ENCODE data around the gene KCNN2.
"Not testable (repeated sequence)": the region's sequence is repeated elsewhere in the genome, so short reads cannot be mapped to it uniquely, and the experiment has no call there.

The KCNN2 gene

DNA sequence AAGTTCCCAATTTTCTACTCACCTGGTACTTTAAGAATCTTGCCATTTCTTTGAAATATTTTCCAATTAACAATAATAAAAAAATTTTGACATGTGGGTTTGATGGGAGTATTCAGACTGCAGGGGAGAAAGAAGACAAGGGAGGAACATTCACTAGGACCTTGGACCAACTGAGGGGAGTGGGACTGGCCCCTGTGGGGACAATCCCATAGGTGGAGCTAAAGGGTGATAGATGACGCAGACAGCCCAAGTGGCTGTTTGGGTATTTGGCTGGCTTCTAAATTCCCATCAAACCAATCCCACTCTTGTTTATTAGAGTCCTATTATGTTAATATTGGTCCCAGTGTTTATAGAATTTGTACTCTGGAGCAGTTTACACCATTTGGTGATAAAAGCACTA, 65.3 kb downstream of the KCNN2 start:
- no peak for DNase-seq

DNA sequence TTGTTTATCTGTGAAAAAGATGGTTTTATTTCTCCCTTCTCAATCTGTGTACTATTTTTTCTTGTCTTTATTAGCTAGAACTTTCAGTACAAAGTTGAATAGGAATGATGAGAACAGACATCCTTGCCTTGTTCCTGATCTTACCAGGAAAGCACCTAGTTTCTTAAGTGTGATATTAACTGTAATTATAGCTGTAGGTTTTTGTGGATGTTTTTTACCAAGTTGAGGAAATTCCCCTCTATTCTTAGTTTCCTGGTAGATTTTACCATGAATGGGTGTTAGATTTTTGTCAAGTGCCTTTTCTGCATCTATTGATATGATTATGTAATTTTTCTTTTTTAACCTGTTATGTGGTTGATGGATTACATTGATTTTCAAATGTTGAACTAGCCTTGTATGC, 68.7 kb downstream of the KCNN2 start:
- DNase-seq = no peak

DNA sequence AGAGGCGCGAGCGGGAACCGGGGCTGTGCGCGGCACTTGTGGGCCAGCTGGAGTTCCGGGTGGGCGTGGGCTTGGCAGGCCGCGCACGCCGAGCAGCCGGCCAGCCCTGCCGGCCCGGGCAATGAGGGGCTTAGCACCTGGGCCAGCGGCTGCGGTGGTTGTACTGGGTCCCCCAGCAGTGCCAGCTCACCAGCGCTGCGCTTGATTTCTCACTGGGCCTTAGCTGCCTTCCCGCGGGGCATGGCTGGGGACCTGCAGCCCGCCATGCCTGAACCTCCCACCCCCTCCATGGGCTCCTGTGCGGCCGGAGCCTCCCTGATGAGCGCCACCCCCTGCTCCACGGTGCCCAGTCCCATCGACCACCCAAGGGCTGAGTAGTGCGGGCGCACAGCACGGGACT, 70.8 kb downstream of the KCNN2 start:
- DNase-seq = not testable (repeated sequence)

DNA sequence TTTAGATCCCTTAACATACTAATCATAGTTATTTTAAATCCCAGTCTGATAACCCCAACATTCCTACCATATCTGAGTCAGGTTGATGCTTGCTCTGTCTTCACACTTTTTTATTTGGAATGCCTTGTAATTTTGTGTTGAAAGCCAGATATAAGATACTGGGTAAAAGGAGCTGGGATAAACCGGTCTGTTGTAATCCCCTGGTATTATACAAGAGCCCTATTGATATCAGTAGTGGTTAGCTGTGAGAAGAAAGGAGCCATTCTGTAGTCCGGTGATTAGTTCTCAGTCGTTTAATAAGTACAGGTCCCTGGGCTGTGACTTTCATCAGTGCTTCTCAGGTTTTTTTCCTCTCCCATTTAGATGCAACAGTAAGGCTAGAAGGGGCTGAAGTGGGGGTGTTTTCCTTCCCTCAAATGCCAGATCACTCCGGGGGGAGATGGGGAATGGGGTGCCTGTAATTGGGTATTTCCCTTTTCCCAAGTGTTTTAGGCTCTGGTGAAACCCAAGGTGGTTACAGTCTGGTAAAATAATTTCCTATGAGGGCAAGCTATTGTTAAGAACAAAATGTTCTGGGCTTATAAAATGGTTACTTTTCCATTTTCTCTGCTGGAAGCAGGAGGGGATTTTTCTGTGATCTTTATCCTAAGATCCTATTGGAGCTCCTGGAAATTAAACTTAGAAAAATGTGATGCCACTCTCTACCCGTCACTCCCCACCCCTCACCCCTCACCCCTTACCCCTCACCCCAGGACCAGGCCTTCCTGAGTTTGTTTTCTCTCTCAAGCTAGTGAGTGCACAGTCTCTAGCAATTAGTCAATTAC, 72.7 kb downstream of the KCNN2 start:
- DNase-seq = no peak

DNA sequence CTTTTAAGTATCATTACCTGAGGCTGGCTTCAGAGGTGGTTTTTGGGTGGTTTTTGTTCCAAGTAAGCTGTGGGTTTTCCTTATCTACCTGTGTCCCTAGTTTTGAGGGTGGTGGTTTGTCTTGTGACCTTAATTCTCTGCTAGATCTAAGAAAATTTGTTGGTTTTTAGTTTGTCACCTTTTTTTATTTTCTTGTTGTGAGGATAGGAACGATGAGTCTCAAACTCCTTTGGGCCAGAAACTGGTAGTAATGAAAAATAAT, 73.3 kb downstream of the KCNN2 start:
- DNase-seq = no peak

DNA sequence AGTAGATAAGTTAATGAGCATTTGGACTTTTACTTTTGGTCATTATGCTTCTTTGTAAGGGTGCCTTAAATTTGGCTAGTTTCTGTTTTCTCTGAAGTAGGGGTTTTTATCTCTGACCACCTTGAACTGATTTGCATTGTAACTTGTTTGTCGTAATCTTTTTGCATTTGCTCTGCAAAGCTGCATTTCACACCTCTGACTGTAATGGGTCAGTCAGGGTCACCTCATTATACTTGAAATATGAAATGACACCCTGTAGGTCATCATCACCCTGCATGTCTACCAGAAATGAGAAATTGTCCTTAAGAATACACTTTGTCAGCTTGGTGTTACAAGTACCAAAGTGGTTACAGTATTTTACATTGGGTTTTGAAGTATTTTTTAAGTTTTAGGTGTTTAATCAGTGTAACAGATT, 74.0 kb downstream of the KCNN2 start:
- no peak for DNase-seq

DNA sequence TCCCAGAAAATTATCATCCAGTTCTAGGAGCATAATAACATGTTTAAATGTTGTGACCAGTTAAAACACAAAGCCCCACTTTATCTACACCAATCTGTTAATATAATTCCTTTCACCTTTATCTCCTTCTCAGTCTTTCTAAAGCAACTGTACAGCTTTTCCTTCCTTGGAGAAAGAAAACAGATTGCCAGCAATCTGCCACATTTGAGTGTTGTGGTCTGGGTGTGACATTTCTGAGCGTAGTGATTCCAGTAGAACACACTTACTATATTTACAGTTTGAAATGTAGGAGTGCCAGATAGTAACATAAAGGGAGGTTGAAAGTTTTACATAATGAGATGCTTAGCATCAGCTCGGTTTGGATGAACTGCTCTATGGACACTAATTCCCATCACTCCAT, 76.1 kb downstream of the KCNN2 start:
- DNase-seq = no peak

DNA sequence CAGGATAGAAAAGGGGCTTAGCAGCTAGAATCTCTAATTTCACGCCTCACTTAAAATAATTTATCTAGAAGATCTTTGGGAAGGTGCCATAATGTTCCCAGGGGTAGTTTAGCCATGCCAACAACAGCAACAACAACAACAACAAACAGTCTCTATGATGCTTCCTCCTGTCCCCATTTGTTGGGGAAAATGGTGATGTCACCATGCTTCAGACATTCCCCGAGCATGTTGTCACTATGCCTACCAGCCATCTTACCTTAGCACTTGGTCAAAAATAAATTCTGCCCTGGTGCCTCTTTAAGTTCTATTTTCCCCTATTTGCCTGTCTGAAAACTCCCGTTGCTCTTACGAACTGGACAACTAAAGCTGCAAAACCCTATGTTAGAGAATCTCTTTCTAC, 76.6 kb downstream of the KCNN2 start:
- no peak for DNase-seq

DNA sequence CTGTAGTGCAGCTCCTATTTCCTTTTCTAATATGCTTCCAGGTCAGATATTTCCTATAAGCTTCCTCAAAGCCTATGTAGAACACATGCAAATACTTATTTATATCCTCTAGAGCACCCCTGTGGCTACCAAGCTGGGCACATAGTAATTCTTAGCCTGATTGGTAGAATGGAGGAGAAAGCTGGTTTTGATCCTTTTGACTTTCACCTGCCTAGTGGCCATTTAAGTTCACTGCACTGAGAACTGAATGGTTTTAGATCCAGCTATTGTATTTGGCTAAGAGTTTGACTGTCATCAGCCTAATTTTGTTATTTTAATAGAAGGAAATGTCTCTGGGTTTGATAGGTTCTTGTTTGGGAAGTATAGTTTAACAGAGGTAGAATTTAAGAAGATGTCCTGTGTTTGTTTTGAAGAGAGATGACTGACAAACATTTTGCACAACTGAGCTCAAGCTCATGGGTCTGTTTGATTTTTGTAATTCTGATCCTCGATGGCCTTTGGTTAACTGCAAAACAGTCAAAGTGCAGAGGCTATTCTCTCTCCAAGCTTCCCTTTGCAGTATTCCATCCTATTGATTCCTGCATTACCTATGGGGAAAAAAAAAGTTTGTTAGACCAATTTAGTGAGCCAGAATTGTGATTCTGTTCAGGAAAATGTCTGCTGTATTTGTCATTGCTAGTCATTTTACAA, 85.4 kb downstream of the KCNN2 start:
- no peak for DNase-seq

DNA sequence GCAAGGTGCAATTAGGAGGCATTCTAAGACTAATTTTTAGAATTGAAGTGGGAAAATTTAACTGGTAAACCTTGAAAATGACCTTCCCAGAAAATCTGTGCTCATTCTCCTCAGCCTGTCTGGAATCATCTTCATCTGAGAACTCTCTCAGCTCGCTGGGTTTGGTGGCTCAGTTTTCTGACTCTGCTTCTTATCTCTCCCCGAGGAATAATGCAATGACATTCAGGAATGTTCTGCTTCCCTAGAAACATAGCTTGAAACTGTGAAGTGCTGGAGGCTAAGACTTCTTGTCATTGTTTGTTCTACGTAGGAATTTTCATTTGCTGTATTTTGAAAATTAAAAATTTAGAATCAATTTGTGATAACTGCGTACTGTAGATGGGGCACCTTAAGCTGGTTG, 86.6 kb downstream of the KCNN2 start:
- DNase-seq = no peak

DNA sequence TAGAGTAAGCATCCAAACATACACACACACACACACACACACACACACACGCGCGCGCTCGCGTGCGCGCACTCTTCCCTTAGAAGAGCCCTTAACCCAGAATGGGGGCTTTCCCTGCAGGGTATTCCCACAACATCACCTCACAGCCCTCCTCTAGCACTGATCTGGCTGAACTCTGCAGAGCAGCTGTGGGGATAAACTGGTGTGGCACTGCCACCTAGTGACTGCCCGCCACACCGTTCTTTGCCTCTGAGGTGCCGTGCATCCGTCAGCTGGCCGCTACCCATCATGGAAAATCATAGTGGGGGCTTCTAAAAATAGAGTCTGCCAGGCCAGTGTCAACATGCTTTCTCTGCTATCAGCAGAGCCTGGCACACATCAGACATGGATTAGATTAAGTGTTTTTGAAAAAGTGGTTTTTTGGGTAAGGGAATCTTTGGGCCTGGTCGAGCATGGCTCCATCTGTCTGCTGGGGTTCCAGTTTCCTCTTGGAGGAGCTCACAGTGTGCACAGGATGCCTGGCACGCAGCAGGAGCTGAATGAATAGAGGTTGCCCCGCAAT, 88.1 kb downstream of the KCNN2 start:
- peak; percentile 31 to 64 for DNase-seq

DNA sequence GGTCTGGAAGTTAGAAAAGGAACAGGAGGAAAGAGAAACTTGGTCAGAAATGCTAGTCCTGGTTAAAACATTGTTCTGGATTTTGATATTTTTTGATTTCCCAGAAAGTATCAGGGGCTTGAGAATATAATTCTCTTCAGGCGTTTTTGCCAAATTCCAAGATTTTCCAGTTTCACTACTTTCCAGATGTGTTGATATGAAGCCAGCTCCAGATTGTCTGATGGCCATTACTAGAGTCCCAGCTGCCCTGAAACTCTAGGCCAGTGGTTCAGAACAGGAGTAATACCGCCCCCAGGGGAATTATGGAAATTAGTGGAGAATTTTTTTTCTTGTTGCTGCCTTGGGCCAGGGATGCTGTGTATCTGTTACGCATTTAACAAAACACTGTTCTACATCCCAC, 88.6 kb downstream of the KCNN2 start:
- peak in 1 of 2 experiments; percentile 2 for DNase-seq

DNA sequence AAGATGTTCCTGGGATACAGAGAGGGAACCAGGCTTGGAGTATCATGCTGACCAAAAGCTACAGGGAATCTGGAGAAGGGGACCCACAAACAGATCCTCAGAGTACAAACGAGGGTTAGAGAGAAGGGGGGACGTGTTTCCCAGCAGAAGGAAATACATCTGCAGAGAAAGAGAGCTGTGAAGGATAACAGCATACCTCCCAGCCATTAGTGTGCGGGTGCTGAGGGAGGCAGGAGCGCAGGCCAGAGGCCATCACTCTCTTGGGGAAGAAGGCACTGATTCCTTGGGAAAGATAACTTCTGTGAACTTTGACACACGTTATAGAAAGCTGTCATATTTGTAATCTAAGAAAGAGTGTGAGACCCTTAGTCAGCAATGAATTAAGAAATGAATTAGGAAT, 96.9 kb downstream of the KCNN2 start:
- no peak for DNase-seq

DNA sequence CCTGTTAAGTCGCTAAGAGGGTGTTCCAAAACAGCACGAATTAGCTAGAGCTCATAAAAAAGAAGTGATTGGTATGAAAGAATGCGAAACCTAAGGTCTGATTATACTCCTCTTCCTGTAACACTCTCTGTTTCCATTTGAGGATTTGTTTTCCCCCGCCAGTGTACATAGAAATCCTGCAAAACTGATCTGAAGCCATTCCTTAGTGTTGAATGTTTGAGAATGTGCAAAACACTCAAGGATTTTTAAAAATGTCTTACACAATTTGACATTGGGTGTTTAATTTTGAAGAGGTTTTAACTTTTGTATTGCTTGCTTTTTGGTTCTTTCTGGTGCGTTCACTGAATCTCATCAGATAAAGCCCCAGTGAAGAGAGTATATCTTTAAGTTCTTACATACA, 105.3 kb downstream of the KCNN2 start:
- DNase-seq = no peak

DNA sequence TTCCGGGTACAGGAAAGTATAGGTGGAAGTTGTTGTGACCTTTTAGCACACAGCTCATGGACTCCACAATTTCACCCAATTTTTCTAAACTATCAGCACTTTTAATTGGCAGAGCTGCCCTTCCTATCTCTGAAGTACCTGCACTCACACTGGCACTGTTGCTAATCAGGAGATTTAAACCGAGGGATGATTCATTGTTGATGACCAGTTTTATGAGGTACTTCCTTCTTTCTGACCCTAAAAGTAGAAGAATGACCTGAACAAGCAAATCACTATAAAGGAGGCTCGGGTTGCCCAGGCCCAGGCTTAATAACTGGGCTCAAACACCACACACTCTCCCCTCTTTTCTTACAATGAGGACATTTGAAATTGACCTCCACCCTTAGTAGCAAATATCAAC, 105.9 kb downstream of the KCNN2 start:
- no peak for DNase-seq

DNA sequence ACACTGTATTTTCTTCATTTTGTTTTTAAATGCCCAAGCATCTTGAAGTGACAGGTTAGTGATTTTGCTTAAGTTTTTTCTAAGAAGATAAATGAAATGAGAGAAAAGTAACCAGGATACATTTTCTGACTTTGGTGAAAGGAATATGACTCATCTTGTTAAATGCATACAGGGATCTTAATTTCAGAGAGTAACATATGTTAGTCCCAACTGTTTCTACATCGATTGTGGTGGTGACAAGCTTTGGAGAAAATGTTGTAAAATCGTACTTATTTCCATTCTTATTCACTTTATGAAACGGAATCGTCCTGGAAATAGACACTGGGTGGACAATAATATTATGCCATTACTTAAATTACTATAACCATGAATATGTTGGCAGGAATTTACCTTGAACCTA, 107.5 kb downstream of the KCNN2 start:
- DNase-seq = no peak

DNA sequence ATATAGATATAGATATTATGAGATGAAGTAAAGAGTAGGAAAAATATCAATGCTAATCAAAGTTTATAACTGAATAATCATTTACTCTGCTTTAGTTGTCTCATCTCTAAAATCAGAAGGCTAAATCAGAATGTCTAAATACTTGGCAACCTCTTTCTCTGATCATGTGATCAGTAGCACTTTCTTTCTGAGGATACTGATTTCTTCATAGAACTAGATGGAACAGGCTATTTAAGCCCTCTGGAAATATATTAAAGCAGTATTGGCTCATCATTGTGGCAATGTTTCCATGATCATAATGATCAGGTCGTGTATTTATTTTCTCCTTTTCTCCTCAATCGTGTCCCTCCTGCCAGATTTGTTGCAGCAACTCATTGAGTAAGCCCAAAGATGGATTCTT, 109.7 kb downstream of the KCNN2 start:
- no peak for DNase-seq

DNA sequence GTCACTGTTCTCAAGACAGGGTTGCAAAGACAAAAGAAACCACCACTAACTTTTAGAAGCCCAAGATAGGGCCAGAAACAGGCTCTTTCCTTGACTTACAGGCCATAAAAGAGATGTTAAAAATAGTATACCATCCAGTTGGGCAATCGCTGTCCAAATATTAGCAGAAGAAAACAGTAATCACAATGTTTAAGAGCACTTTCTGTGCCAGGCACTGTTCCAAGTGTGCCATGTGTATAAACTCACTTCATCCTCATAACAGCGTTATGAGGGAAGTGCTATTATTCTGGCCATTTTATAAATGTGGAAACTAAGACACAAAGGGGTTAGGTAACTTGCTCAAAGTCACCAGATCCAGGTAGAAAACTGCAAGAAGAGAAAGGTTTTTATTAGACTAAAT, 111.7 kb downstream of the KCNN2 start:
- DNase-seq = peak; percentile 8 to 67

DNA sequence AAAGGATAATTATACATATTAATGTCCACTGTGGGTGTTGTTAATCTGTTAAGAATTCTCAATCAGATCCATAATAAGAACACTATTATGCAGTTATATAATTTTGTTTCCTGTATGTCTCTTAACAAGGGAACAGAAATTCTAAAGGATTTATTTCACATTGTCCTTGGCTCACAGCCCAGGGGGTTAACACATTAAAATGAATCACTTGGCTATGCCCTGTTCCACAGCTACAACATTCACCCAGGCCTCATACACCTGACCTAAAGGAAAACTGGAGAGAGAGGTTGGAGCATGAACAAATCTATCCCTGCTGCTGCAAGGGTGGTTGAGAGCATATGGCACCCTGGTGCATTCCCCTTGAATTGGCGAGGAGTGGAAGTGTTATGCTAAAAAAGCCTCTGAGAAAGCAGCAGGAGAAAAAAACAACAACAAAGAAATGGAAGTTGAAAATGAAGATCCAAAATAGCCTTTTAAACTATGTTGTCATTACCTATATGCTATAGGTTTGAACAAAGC, 116.0 kb downstream of the KCNN2 start:
- DNase-seq = peak in 1 of 2 experiments; percentile 4

DNA sequence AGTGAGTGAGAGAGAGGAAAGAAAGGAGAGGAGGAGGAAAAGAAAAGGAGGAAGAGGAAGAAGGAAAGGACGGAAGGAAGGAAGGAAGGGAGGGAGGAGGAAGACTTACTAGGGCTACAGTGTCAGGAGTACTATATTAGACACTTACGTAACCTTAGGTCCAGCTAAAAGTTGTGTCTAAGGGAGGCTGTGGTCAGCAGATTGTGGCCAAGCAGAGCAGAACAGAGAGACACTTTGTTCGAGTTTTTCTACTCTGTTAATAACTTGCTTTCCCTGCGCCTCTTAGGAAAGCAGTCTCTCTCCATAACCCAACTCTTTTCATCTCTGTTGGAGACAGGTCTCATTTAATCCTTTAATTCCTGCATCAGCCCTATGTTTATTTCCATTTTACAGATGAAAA, 138.9 kb downstream of the KCNN2 start:
- no peak for DNase-seq

DNA sequence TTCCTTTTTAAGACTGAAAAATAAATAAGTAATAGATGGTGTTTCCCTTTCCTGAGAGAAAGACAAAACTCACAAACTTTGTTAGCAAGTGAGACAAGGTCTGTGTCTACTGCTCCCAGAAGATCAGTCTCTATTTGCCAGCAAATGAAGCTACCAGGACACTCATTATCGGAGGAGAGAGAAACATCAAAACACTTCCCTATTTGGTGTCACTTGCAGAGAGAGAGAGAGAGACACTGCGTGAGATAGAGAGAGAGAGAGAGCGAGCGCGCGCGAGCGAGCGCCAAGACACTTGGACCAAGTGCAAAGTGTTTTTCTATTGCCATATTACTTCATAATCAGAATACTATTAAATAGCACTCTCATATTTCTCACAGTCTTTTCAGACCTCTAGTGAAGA, 142.7 kb downstream of the KCNN2 start:
- DNase-seq = no peak

DNA sequence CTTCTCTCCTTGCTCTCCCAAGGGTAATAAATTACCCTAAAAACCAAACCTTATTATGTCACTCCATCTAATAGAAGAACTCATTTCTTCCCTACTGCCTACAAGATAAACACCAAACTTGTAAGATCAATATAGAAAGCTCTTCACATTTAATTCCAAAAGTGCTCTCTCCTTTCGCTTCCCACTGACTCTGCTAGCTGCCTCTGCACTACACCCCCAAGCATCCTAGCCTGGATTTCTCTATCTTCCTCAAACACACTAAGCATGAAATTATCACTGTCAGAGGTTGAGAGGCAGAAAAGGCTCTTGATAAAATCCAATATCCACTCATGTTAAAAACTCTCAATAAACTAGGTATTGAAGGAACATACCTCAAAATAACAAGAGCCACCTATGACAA, 162.4 kb downstream of the KCNN2 start:
- DNase-seq = no peak

DNA sequence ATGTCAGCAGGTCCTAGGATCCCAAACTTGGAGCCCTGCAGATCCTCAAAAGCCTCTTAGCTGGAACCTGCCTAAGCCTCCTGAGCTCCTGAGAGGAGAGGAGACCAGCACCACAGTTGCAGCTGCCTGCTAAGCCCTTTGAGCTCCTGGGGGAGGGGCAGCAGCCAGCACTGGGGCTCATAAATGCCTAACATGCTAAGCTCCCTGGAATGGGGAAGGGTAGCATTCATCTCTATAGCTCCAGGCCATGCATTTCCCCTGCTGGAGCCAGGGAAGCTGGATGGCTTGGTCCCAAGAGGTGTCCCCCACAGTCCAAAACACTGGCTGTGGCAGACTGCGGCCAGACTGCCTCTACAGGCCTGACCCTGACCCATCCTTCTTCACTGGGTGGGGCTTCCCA, 182.7 kb downstream of the KCNN2 start:
- no peak for DNase-seq
